Measurements from ENCODE around the gene ADCY9. TPM values are rescaled to one million over a fixed set of nuclear protein-coding genes. Genes with fewer than 3 reads are reported as not detected.

Gene ADCY9
- total and polyA plus RNA-seq, 2 experiments from 2014 or later = 2.2 to 18.3 TPM

GRCh38 chr16:4096509-4096908 lies 19.7 kb downstream of the ADCY9 start (continued):
- TF ChIP-seq ZNF114 (CRISPR knock-in tag; IDR thresholded peaks at IDR 0.05) = no peak
- no peak for TF ChIP-seq ZNF462 (CRISPR knock-in tag; IDR thresholded peaks at IDR 0.05)
- no peak for TF ChIP-seq EZH2 (IDR thresholded peaks at IDR 0.05; ENCODE audit: low read depth, unreplicated experiment)
- TF ChIP-seq EZH2phosphoT487 (IDR thresholded peaks at IDR 0.05; ENCODE audit: unreplicated experiment) = no peak
- no peak for TF ChIP-seq STAT1 (IDR thresholded peaks at IDR 0.05; ENCODE audit: unreplicated experiment)
- no peak for TF ChIP-seq CREB1 (CRISPR knock-in tag; IDR thresholded peaks at IDR 0.05; ENCODE audit: low read depth)
- TF ChIP-seq NANOG (IDR thresholded peaks at IDR 0.05; ENCODE audit: borderline replicate concordance) = no peak
- TF ChIP-seq ZNF331 (CRISPR knock-in tag; IDR thresholded peaks at IDR 0.05; ENCODE audit: low read depth) = no peak
- TF ChIP-seq POLR2AphosphoS5 (IDR thresholded peaks at IDR 0.05; ENCODE audit: low read depth) = no peak

GRCh38 chr16:4094127-4094773 lies 22.0 kb downstream of the ADCY9 start:
- DNase-seq (ENCODE audit: low spot score) (no peak), ATAC-seq (no peak)
- H3K79me2 ChIP-seq (replicated peaks; ENCODE audit: insufficient read depth) = peaks cover 4% of the 10 kb centered on the region; the same call in 1 of the 2 replicates
- no peaks in the 10 kb centered on the region for H4K20me1 ChIP-seq (replicated peaks; ENCODE audit: insufficient read depth)
- no peaks in the 10 kb centered on the region for H3K27me3 ChIP-seq (ENCODE audit: insufficient read depth)
- H3F3A ChIP-seq (replicated peaks; ENCODE audit: low read depth) = no peaks in the 10 kb centered on the region
- Mint-ChIP-seq H3K4me3 (no peak overlapping the region), H3K27me3 (ENCODE audit: insufficient read depth, low read depth, poor library complexity) (no peaks in the 10 kb centered on the region), H3K27ac (no peak overlapping the region), H3K36me3 (ENCODE audit: low read depth) (no peaks in the 10 kb centered on the region), H3K9me3 (no peaks in the 10 kb centered on the region), H3K4me1 (peaks cover 10% of the 10 kb centered on the region)
- H3K4me2 ChIP-seq = no peak overlapping the region
- H3K9me2 ChIP-seq (ENCODE audit: insufficient read depth) = no peaks in the 10 kb centered on the region
- H3K4me1 ChIP-seq (ENCODE audit: insufficient read depth) = no peaks in the 10 kb centered on the region
- 0 out of 2 replicates have a peak overlapping the region, but pooled peaks have one; percentile 1 for H3K27ac ChIP-seq (ENCODE audit: low read depth)
- no peak overlapping the region for H2AFZ ChIP-seq
- H3K4me3 ChIP-seq = no peak overlapping the region
- H3K36me3 ChIP-seq (ENCODE audit: insufficient read depth) = no peaks in the 10 kb centered on the region
- no peak for TF ChIP-seq CREB1 (CRISPR knock-in tag; IDR thresholded peaks at IDR 0.05; ENCODE audit: low read depth)
- no peak for TF ChIP-seq ZNF114 (CRISPR knock-in tag; IDR thresholded peaks at IDR 0.05)
- peak in 1 of 2 experiments; percentile 1; a peak in 1 of 4 replicates for TF ChIP-seq CTCF (conservative IDR thresholded peaks at IDR 0.05; ENCODE audit: low read depth in 2 of 2)
- TF ChIP-seq REST (IDR thresholded peaks at IDR 0.05; ENCODE audit: unreplicated experiment) = no peak
- TF ChIP-seq JUNB (IDR thresholded peaks at IDR 0.05; ENCODE audit: unreplicated experiment) = no peak
- no peak for TF ChIP-seq POLR2AphosphoS5 (IDR thresholded peaks at IDR 0.05; ENCODE audit: low read depth)
- no peak for TF ChIP-seq EZH2phosphoT487 (IDR thresholded peaks at IDR 0.05; ENCODE audit: unreplicated experiment)
- TF ChIP-seq EZH2 (IDR thresholded peaks at IDR 0.05; ENCODE audit: low read depth, unreplicated experiment) = no peak

Data from GM23338 (cell line).